Sigmoid colon (tissue), 7 donors: ENCODE measurements around the gene MRPL12. TPM values are rescaled to one million over a fixed set of nuclear protein-coding genes. Genes with fewer than 3 reads are reported as not detected.

Experiments
- DNase-seq: peaks from one replicate; pipeline ENCODE4 v3.0.0-alpha.2; 2019
- H3K27ac ChIP-seq, 4 donors: fragments of 200-600 bp; sonication (generic); one replicate each; pipeline ENCODE4 v1.5.1; 2016 to 2019; ENCODE audit warnings: mild to moderate bottlenecking in 1 of 4
- H3K27me3 ChIP-seq, 3 donors: fragments of 200-600 bp; sonication (generic); one replicate each; pipeline ENCODE4 v1.5.1; 2019; ENCODE audit warnings: mild to moderate bottlenecking in 1 of 3
- H3K36me3 ChIP-seq, 4 donors: fragments of 200-600 bp; sonication (generic); one replicate each; pipeline ENCODE4 v1.5.1; 2016 to 2019
- H3K4me1 ChIP-seq, 4 donors: fragments of 200-600 bp; sonication (generic); one replicate each; pipeline ENCODE4 v1.5.1; 2017 to 2019
- H3K4me3 ChIP-seq, 4 donors: fragments of 200-600 bp; sonication (generic); one replicate each; pipeline ENCODE4 v1.5.1; 2017 to 2019; ENCODE audit warnings: mild to moderate bottlenecking in 2 of 4, moderate library complexity in 1 of 4
- H3K9me3 ChIP-seq, 4 donors: fragments of 200-600 bp in 3 of 4; sonication (generic) in 3 of 4; one replicate each; pipeline versions ENCODE4 v1.5.1 to v1.6.1; 2013 to 2019
- EP300 ChIP-seq, 4 donors: sonication (generic); formaldehyde crosslinking; IDR thresholded peaks; one replicate each; pipeline ENCODE4 v1.6.1; 2017; ENCODE audit warnings: antibody characterized with exemption in 4 of 4
- POLR2A ChIP-seq, 2 donors: fragments of 450-650 bp; IDR thresholded peaks; one replicate each; pipeline ENCODE4 v1.6.1; 2016; ENCODE audit warnings: antibody characterized with exemption in 2 of 2, mild to moderate bottlenecking in 2 of 2, moderate library complexity in 2 of 2
- POLR2AphosphoS5 ChIP-seq, 4 donors: sonication (generic); formaldehyde crosslinking; IDR thresholded peaks; one replicate each; pipeline ENCODE4 v1.6.1; 2017; ENCODE audit warnings: antibody characterized with exemption in 4 of 4
- WGBS, 2 donors: extraction: QIAGEN DNeasy Blood & Tissue Kit; methylation state at CpG; one replicate each; pipeline ENCODE4 v1.1.7; 2013; 5-methylcytosine and 5-hydroxymethylcytosine counted together
- intact Hi-C: fragments of 100-400 bp; cut with DNase I; formaldehyde crosslinking; loops from one replicate; pipeline ENCODE4 v1.15.1; 2023
- polyA plus RNA-seq, 3 donors: library from polyadenylated mRNA; stranded (reverse); fragments of 200-250 nt; gene quantifications; one replicate each; pipeline ENCODE4 v1.2.3, GENCODE V29; 2013
- total RNA-seq, 4 donors: library from RNA; depleted of rRNA; stranded (reverse); fragments of >200 nt; gene quantifications; one replicate each; pipeline ENCODE4 v1.1.0, GENCODE V29; 2016
- TF ChIP-seq, protein P1 (sequence below), 4 experiments: fragments of 450-650 bp in 3 of 4; fragments of 200-600 bp in 1 of 4; IDR thresholded peaks; one replicate each; pipeline ENCODE4 v1.5.1; 2016 to 2019; ENCODE audit warnings: antibody characterized with exemption in 4 of 4, mild to moderate bottlenecking in 3 of 4, moderate library complexity in 2 of 4
- donor health status: healthy with polysubstance abuse.
- donor health status: Bipolar disorder and iron deficiency.
- donor health status: healthy.

Gene MRPL12
- total and polyA plus RNA-seq, 7 donors, result 31.0 to 258 (median 56.4) TPM

DNA sequence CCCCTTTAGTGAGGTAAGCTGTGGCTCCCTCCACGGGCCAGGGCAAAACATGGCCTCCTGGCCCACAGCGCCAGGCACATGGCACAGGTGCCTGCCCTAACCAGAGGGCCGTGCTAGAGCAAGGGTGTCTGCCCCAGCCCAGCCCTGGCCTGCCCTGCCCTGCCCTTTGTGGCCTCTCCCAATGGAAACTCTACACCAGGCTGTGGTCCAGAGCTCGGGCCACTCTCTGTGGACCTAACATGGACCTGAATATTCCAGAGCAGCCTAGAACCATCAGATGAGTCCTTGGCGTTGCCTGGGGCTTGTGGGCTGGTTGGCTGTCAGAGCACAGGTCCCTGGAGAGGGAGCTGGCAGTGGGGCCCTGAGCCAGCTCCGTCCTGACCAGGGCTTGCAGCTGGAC, 8.0 kb upstream of the MRPL12 start:
- TF ChIP-seq, protein P1, sequence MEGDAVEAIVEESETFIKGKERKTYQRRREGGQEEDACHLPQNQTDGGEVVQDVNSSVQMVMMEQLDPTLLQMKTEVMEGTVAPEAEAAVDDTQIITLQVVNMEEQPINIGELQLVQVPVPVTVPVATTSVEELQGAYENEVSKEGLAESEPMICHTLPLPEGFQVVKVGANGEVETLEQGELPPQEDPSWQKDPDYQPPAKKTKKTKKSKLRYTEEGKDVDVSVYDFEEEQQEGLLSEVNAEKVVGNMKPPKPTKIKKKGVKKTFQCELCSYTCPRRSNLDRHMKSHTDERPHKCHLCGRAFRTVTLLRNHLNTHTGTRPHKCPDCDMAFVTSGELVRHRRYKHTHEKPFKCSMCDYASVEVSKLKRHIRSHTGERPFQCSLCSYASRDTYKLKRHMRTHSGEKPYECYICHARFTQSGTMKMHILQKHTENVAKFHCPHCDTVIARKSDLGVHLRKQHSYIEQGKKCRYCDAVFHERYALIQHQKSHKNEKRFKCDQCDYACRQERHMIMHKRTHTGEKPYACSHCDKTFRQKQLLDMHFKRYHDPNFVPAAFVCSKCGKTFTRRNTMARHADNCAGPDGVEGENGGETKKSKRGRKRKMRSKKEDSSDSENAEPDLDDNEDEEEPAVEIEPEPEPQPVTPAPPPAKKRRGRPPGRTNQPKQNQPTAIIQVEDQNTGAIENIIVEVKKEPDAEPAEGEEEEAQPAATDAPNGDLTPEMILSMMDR (IDR thresholded peaks at IDR 0.05), result no peak
- TF ChIP-seq POLR2A (IDR thresholded peaks at IDR 0.05), result no peak
- H3K9me3 ChIP-seq, result no peaks in the 10 kb centered on the region
- H3K27ac ChIP-seq, result no peak overlapping the region
- WGBS, 2 donors, result 88 to 94% methylated on average over 6 of the region's 6 CpGs
- H3K4me3 ChIP-seq, result no peak overlapping the region
- no peaks in the 10 kb centered on the region for H3K4me1 ChIP-seq
- H3K36me3 ChIP-seq, result peaks cover 55 to 99% (median 70%) of the 10 kb centered on the region in 4 donors
- intact Hi-C loops, result no loop called here
- DNase-seq, result no peak
- H3K27me3 ChIP-seq, result no peaks in the 10 kb centered on the region

DNA sequence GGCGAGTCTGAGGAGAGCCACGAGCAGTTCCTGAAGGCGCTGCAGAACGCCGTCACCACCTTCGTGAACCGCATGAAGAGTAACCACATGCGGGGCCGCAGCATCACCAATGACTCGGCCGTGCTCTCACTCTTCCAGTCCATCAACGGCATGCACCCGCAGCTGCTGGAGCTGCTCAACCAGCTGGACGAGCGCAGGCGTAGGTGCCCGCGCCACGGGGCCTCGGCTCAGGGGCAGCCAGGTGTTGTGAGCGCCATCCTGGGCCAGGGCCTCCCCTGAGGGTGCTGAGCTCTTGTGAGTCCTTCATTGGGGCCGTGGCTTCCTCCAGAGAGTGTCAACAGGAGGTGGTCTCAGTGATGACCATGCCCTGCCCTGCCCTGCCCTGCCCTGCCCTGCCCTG, 7.4 kb upstream of the MRPL12 start:
- no peak for DNase-seq
- H3K4me1 ChIP-seq, result peaks cover 0 to 6% (median 3%) of the 10 kb centered on the region in 4 donors
- no peaks in the 10 kb centered on the region for H3K27me3 ChIP-seq
- TF ChIP-seq EP300 (IDR thresholded peaks at IDR 0.05) (no peak), POLR2AphosphoS5 (IDR thresholded peaks at IDR 0.05) (no peak), POLR2A (IDR thresholded peaks at IDR 0.05) (no peak)
- TF ChIP-seq, protein P1 (IDR thresholded peaks at IDR 0.05), result no peak
- H3K4me3 ChIP-seq, result no peak overlapping the region
- no peak overlapping the region for H3K27ac ChIP-seq
- 92 to 94% methylated on average over 22 of the region's 22 CpGs for WGBS, 2 donors
- peaks cover 55 to 99% (median 68%) of the 10 kb centered on the region in 4 donors for H3K36me3 ChIP-seq
- H3K9me3 ChIP-seq, result no peaks in the 10 kb centered on the region
- intact Hi-C loops, result no loop called here

DNA sequence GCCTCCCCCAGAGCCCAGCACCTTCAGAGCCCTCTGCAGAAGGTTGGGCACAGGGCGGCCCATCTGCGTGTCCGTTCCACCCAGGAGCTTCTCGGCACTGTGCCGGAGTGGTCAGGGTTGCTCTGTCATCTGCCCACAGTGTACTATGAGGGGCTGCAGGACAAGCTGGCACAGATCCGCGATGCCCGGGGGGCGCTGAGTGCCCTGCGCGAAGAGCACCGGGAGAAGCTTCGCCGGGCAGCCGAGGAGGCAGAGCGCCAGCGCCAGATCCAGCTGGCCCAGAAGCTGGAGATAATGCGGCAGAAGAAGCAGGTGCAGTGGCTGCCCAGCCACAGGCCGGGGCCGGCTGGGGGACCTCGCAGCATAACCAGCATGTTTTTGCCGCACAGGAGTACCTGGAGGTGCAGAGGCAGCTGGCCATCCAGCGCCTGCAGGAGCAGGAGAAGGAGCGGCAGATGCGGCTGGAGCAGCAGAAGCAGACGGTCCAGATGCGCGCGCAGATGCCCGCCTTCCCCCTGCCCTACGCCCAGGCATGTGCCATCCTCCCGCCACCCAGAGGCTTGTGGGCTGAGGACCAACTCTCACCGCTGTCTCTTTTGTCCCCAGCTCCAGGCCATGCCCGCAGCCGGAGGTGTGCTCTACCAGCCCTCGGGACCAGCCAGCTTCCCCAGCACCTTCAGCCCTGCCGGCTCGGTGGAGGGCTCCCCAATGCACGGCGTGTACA, 6.8 kb upstream of the MRPL12 start:
- no peak for DNase-seq
- Histone ChIP-seq H3K9me3 (no peaks in the 10 kb centered on the region), H3K4me1 (peaks cover 0 to 11% (median 9%) of the 10 kb centered on the region in 4 donors), H3K27me3 (no peaks in the 10 kb centered on the region), H3K36me3 (peaks cover 53 to 99% (median 66%) of the 10 kb centered on the region in 4 donors), H3K27ac (no peak overlapping the region), H3K4me3 (no peak overlapping the region)
- TF ChIP-seq POLR2AphosphoS5 (IDR thresholded peaks at IDR 0.05) (no peak), EP300 (IDR thresholded peaks at IDR 0.05) (no peak), POLR2A (IDR thresholded peaks at IDR 0.05) (no peak)
- TF ChIP-seq, protein P1 (IDR thresholded peaks at IDR 0.05), result no peak
- intact Hi-C loops, result no loop called here
- 96 to 97% methylated on average over 40 of the region's 40 CpGs for WGBS, 2 donors

DNA sequence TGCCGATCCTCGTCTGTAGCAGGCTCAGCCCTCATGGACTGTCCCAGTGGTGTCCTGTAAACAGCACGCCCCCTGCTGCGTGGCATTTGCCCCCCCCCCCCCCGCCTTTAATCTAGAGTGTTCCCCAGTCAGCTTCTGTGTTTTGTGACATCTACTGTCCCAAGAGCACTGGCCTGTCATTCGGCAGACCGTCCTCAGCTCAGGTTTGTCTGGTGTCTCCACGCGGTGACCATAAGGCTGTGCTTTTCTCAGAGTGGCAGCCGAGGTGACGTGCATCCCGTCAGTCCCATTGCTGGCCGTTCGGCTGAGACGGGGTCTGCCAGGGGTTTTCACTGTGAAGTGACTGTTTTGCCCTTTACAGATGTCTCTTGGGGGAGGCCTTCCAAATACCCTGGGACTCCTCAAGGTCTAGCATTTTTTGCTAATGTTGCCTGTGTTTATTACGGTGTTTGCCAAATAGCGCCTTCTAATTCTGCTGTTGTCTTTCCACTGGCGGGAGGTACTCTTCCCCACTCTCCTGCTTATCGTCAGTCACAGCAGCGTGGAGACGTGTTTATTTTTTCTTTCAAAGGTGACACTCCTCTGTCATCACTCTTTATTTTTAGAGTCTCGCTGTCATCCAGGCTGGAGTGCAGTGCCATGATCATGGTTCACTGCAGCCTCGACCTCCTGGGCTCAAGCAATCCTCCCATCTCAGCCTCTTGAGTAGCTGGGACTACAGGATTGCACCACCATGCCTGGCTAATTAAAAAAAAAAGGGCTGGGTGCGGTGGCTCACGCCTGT, 5.7 kb upstream of the MRPL12 start:
- intact Hi-C loops, result no loop called here
- Histone ChIP-seq H3K36me3 (peaks cover 48 to 93% (median 56%) of the 10 kb centered on the region in 4 donors), H3K9me3 (no peaks in the 10 kb centered on the region), H3K4me3 (no peak overlapping the region), H3K27ac (no peak overlapping the region), H3K4me1 (peaks cover 0 to 22% (median 20%) of the 10 kb centered on the region in 4 donors), H3K27me3 (no peaks in the 10 kb centered on the region)
- DNase-seq, result no peak
- TF ChIP-seq, protein P1 (IDR thresholded peaks at IDR 0.05), result no peak
- TF ChIP-seq EP300 (IDR thresholded peaks at IDR 0.05) (no peak), POLR2AphosphoS5 (IDR thresholded peaks at IDR 0.05) (no peak), POLR2A (IDR thresholded peaks at IDR 0.05) (no peak)
- WGBS, 2 donors, result 89 to 90% methylated on average over 25 of the region's 25 CpGs
